GM21786 (cell line): ENCODE measurements around the gene UGT2B10.
"Not testable (repeated sequence)": the region's sequence is repeated elsewhere in the genome, so short reads cannot be mapped to it uniquely, and the experiment has no call there.

ENCODE experiments used
- ATAC-seq: cut with Tn5 transposase; IDR thresholded peaks from one replicate; pipeline ENCODE4 v1.9.1; 2021; ENCODE audit not compliant: unreplicated experiment

The UGT2B10 gene

DNA sequence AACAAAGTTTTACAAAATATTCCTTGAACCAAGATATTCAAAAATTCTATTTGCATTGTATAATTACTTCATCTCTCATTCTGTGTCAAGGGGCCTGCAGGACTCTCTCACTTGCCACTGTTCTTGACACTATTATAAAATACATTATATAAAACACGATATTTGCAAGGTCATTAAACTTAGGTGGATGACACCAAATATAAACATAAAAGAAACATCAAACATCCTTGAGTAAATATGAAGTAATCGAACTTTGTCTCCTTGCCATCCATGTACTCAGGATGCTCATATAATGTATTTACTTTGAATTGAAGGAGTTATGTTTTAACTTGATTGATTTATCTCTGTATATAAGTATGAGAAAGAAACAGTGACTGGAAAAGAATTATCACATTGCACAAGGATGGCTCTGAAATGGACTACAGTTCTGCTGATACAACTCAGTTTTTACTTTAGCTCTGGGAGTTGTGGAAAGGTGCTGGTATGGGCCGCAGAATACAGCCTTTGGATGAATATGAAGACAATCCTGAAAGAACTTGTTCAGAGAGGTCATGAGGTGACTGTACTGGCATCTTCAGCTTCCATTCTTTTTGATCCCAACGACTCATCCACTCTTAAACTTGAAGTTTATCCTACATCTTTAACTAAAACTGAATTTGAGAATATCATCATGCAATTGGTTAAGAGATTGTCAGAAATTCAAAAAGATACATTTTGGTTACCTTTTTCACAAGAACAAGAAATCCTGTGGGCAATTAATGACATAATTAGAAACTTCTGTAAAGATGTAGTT lies at the start of gene UGT2B10:
Gene UGT2B10 (plus strand): TSS at position 378 of the 793 bp plus-strand sequence. CDS start 26 bp downstream, at position 404.
- ATAC-seq, result not testable (repeated sequence)

DNA sequence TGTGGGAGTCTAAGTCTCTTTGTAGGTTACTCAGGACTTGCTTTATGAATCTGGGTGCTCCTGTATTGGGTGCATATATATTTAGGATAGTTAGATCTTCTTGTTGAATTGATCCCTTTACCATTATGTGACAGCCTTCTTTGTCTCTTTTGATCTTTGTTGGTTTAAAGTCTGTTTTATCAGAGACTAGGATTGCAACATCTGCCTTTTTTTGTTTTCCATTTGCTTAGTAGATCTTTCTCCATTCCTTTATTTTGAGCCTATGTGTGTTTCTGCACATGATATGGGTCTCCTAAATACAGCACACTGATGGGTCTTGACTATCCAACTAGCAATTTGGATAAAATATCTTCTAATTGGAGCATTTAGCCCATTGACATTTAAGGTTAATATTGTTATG lies 44.0 kb upstream of the UGT2B10 start:
- ATAC-seq, result not testable (repeated sequence)

DNA sequence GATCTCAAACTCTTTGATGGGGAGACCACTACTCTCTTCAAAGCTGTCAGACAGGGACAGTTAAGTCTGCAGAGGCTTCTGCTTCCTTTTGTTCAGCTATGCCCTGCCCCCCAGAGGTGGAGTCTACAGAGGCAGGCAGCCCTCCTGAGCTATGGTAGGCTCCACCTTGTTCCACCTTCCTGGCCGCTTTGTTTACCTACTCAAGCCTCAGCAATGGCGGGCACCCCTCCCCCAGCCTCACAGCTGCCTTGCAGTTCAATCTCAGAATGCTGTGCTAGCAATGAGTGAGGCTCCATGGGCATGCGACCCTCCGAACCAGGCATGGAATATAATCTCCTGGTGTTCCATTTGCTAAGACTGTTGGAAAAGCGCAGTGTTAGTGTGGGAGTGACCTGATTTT lies 42.1 kb upstream of the UGT2B10 start:
- no peak for ATAC-seq

DNA sequence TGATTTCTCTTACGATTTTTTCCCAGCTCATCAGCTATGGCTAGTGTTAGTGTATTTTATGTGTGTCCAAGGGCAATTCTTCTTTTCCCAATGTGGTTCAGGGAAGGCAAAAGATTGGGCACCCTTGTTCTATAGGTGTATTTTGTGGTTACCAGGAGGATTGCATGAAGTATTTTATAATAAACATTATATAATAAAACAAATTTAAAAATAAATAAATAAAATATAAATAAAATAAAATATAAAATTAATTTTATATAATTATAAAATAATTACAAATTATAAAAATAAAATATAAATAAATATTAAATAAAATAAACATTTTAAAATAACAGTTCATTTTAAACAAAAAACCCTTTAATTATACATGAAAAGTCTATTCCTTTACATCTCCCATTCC lies 35.6 kb upstream of the UGT2B10 start:
- no peak for ATAC-seq

DNA sequence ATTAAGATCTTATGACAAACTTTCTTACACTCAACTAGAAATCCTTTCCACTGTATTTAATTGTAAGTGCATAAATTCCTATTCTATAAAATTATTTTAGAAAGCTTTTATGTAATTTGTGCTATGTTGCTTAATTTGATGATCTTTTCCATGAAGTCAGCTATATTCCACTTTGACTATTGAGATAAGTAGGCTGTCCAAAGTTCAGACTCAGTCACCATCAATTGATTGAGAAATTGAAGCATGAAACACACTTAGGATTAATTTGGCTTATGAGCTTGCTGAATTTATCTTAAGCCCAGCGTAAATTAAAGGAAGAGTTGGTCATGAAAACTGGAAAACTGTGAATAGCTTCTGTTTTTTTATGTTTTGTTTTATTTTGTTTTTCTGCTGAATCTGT lies 18.7 kb upstream of the UGT2B10 start:
- ATAC-seq, result no peak

DNA sequence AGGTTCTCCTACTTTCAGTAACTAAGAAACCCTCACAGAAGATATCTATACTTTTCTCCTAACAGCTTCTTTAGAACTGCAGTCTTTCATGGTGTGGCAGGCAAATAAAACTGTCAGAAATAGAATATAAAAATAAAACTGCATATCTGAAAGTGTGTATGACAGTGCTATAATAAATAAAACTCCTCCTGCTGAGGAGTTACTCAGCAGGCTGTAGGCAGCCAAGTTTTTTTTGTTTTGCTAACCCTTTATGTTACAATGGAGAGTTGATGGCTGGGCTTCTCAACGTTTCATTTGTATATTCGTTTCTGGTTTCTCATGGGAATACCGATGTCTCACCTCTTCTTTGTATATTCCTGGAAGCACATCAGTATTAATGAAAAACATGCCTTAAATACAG lies 18.2 kb upstream of the UGT2B10 start:
- ATAC-seq, result no peak

DNA sequence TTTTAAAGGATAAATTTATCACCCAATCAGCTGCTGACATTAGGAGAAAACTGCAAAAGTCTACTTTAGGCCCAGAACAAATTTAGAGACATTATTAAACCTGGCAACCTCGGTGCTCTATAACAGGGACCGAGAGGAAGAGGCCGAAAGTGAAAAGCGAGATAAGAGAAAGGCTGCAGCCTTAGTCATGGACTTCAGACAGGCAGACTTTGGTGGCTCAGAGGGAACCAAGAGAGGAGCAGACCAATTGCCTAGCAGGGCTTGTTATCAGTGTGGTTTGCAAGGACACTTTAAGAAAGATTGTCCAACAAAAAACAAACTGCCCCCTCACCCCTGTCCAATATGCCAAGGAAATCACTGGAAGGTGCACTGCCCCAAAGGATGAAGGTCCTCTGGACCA lies 12.8 kb upstream of the UGT2B10 start:
- ATAC-seq, result no peak

DNA sequence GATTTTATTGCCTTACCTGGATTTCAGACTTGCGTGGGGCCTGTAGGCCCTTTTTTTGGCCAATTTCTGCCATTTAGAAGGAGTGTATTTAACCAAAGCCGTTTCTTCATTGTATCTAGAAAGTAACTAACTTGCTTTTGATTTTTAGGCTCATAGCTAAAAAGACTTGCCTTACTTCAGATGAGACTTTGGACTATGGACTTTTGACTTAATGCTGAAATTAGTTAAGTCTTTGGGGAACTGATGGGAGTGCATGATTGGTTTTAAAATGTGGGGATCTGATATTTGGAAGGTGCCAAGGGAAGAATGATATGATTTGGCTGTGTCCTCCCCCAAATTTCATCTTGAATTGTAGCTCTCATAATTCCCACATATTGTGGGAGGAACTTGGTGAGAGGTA lies 7.7 kb upstream of the UGT2B10 start:
- no peak for ATAC-seq

DNA sequence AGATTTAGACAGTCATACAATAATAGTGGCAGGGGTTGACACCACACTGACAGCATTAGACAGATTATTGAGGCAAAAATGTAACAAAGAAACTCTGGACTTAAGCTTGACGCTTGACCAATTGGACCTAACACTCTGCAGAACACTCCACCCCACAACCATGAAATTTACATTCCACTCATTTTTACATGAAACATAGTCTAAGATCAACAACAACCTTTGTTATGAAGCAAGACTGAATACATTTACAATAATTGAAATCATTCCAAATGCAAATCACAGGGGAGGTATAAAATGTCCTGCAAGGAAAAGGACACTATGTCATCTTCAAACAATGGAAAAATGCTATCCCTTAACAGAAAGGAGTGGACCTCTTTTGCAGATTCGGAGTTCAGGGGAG lies 4.9 kb upstream of the UGT2B10 start:
- ATAC-seq, result no peak

DNA sequence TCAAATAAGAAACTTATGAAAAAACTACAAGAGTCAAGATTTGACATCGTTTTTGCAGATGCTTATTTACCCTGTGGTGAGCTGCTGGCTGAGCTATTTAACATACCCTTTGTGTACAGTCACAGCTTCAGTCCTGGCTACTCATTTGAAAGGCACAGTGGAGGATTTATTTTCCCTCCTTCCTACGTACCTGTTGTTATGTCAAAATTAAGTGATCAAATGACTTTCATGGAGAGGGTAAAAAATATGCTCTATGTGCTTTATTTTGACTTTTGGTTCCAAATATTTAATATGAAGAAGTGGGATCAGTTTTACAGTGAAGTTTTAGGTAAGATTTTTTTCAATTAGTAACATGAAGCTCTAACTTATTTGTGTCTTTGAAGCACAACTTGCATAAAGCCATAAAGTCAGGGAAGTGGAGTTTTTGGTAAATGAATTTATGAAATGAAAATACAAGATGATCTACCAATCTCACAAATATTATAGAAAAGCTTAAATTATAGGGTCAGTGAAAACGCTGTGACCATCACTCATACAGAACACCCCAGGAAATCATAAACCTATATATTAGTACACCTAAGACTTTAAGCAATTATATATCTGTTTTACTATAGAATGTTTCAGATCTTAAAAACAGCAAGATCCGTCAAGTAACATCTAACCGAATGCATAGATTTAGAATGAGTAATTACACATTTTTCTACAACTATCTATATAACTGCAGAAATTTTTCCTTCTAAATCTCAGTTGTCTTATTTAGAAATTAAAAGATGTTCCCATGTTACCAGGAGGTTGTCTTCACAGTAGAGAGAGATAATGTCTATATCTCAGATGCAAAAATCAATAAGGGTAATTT lies 844 bp downstream of the UGT2B10 start:
- ATAC-seq, result not testable (repeated sequence)

DNA sequence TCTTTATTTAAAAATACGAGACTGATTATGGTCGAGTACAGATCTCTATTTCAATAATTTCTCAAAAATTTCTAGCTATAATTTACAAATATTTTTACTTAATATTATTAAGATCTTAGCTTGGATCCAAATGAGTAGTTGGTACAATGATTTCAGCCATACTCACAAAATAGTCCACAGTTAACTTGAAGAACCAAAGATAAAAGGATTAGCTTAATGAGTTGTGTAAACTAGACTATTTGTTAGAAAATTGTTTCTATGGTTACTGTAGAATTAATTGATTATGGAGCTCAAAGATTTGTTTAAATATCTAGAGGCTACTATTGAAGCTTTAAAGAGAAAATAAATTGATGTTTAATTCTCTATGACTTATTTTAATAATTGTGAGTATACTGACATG lies 1.6 kb downstream of the UGT2B10 start:
- ATAC-seq, result no peak

DNA sequence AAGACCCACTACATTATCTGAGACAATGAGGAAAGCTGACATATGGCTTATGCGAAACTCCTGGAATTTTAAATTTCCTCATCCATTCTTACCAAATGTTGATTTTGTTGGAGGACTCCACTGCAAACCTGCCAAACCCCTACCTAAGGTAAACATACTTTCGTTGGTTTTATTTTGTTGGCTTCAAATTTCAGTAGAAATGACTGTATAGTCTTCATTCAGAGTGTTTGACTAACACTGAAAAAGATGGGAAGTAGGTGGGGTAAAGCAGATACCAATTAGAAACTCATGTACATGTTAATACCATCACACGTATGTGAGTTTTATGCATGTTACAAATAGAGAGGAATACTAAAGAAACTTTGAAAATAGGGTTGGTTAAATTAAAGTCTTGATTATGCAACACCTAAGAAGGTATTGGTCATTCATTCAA lies 2.3 kb downstream of the UGT2B10 start:
- not testable (repeated sequence) for ATAC-seq

DNA sequence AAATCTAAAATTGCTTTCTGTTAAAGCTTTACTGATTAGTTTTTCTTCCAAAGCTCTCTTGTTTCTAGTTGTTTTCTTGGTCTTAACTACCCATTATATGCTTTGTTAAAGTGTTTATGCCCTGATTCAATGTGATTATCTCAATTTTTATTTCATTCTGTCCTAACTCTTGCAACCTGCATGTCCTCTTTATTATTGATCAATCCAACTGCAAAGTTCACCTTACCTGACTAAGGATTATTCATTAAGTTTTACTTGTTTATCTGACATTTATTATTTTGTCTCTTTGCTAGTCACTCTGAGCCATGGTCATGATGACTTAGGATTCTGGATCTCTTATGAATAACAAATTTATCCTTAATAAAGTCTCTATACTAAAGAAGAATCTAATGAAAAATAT lies 15.8 kb downstream of the UGT2B10 start:
- ATAC-seq, result no peak

DNA sequence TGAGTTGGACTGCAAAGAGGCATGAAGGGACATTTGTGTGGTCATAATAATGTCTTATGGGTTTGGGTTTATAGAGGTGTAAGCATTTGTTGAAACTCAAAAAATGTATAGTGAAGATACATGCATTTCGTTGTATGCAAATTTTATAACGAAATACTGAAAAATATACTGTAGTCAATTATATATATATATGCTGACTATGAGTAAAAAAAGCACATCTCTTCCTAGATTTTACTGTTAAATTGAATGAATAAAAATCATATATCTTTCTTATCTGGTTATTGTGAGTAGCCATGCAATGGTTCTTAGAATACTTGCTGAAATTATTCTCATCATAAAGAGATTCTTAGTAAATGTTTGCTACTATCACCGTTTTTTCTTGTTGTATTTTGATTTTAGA lies 34.5 kb downstream of the UGT2B10 start:
- no peak for ATAC-seq

DNA sequence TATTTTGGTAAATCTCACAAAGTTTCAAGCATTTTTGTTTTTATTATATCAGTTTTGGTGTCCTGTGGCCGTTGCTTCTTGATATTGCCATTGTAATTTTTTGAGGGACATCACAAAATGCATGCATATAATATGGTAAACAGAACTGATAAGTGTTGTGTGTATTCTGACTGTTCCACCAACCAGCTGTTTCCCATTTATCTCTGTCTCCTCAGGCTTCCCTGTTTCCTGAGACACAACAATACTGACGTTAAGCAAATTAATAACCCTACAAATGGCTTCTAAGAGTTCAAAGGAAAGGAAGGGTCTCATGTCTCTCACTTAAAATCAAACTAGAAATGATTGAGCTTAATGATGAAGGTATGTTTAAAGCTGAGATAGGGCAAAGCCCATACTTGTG lies 40.0 kb downstream of the UGT2B10 start:
- ATAC-seq, result no peak

DNA sequence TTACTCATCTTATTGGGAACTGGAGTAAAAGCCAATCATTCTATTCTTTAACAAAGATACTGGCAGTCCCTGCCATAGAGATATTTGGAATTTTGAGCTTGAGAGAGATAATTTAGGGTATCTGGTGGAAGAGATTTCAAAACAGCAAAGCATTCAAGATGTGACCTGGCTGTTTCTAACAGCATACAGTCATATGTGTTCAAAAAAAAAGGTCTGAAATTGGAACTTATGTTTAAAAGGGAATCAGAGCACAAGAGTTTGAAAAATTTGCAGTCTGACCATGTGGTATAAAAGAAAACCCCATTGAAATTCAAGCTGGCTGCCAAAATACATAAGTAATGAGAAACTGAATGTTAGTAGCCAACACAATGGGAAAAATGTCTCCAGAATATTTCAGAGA lies 42.2 kb downstream of the UGT2B10 start:
- ATAC-seq, result no peak

DNA sequence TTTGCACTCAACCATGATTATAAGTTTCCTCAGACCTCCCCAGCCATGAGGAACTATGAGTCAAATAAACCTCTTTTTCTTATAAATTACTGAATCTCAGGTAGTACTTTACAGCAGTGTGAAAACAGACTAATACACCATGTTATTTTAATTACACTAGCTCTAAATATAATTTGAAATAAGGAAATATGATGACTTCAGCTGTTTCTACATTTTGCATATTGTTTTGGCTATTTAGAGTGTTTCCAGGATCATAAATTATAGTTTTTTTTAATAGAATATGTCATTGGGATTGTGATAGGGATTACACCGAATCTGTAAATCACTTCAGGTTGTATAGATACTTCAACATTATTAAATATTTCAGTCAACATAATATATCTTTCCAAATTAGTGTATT lies 43.9 kb downstream of the UGT2B10 start:
- no peak for ATAC-seq

DNA sequence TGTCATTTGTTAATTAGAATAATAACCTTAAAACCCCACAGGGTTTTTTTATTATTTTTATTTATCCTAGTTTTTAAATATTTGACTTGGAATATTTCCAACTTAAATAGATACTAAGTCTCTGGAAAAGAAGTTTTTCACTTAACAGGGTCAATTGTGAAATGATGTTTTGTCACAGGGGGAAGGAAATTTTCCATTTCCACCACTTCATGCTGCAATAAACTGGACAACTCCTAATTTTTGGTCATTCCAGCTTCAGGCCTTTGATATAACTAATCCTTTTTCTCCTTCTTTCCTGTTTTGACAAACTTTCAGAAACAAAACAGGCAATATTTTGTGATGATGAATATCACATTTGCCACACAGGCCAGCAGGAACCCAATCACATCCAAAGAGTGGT lies 45.3 kb downstream of the UGT2B10 start:
- ATAC-seq, result no peak

DNA sequence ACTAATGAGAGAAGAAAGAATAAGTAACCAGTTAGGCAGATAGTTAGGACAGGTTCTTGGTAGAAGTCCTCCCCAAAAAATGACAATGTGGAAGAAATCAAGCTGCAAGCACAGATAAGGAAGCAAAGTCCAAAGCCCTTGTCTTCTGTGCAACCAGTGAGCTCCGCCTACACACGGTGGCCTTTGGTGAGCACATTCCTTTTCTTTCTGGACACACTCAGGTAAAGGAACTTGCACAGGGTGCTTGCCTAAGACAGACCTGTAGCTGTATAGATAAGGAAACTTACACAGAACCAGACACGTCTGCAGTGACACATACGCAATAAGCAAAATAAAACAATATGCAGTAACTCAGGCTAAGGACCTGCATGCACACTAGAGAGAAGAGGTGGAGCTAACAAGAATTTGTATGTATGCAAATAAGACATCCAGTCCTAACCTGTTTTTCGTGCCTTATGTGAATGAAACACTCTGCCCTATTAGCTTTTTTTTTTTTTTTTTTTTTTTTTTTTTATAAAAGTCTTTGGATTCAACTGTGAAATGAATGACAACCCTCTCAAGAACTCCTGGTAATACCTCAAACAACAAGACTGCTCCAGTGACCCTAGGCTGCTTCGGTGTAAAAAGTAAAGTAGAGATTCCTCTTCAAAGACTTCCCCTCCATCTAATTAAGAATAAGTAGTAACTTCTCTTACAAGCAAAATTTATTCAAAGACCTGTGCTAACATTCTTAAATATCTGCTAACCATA lies 48.8 kb downstream of the UGT2B10 start:
- ATAC-seq, result no peak

DNA sequence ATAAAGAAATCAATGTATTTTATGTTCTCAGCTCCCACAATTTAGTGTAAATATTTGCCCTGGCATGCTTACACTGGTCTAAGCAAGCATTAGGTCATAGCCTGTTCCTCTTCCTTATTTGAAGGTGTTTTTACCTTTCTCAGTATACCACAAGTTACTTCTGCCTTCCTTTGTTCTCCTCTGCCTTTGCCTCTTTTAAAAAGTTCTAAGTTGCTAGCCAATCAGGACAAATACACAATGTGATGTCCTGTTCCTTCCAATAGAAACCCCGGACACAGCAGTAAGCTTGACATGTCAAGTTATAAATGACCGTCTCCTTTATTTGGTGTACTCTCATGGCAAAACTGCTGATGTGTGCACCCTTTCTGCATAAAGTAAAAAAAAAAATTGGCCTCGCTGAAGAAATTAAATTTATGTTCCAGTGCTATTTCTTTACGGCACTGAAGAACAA lies 49.4 kb downstream of the UGT2B10 start:
- ATAC-seq, result no peak

DNA sequence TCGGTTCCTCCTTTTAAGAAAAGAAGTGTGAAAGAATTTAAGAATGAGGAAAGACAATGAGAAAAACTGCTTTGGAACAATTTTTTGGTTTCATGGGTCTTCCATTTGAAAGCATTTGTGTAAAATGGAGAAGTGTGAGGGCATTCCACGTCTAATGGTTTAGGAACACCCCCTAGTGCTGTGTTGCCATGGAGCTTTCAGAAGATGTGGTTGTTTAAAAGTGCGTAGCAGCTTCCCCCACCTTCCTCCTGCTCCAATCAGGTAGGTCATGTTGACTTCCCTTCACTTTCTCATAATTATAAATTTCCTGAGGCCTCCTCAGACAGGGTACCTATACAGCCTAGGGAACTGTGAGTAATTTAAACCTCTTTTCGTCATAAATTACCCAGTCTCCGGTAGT lies 50.0 kb downstream of the UGT2B10 start:
- ATAC-seq, result no peak
